ENCODE data around the gene SKA1. TPM values are rescaled to one million over a fixed set of nuclear protein-coding genes. Genes with fewer than 3 reads are reported as not detected.
"Not testable (repeated sequence)": the region's sequence is repeated elsewhere in the genome, so short reads cannot be mapped to it uniquely, and the experiment has no call there.

Gene SKA1
- total RNA-seq, 1 donor from 2014 or later: 35.9 TPM

GRCh38 chr18:50427896-50428295, 53.0 kb downstream of the SKA1 start:
- intact Hi-C loops (cut with micrococcal nuclease): no loop called here

GRCh38 chr18:50428531-50429206, 53.8 kb downstream of the SKA1 start:
- intact Hi-C loops (cut with micrococcal nuclease): no loop called here

GRCh38 chr18:50429207-50429948, 54.5 kb downstream of the SKA1 start:
- intact Hi-C loops (cut with micrococcal nuclease): no loop called here

GRCh38 chr18:50432915-50433314, 58.1 kb downstream of the SKA1 start:
- intact Hi-C loops (cut with micrococcal nuclease): no loop called here

- intact Hi-C loops (cut with micrococcal nuclease): not testable (repeated sequence)
Observed at GRCh38 chr18:50436742-50437141, 61.9 kb downstream of the SKA1 start.

GRCh38 chr18:50439460-50440015, 64.7 kb downstream of the SKA1 start:
- intact Hi-C loops (cut with micrococcal nuclease): no loop called here

- intact Hi-C loops (cut with micrococcal nuclease): no loop called here
Observed at GRCh38 chr18:50441016-50441415, 66.2 kb downstream of the SKA1 start.

- intact Hi-C loops (cut with micrococcal nuclease): no loop called here
Observed at GRCh38 chr18:50441501-50441900, 66.7 kb downstream of the SKA1 start.

Other genes with a start within 250 kb of the SKA1 start
- 0.02 TPM in 1 of 2 replicates, not detected in the other for gene MYO5B, start 179.9 kb upstream of the SKA1 start, total RNA-seq
- 0.34 and 0.55 TPM in 2 replicates for gene CFAP53, start 108.6 kb upstream of the SKA1 start, total RNA-seq
- 95.6 and 104 TPM in 2 replicates for gene MBD1, start 93.5 kb upstream of the SKA1 start, total RNA-seq
- gene CXXC1, start 87.4 kb upstream of the SKA1 start, total RNA-seq: 158 and 162 TPM in 2 replicates
- not detected in 2 replicates for gene MAPK4, start 185.0 kb downstream of the SKA1 start, total RNA-seq